H1 (cell line): ENCODE data around the gene ZDHHC5. TPM values are rescaled to one million over a fixed set of nuclear protein-coding genes. Genes with fewer than 3 reads are reported as not detected.

Experiments
- CTCF ChIA-PET: fragments of 300-600 bp; sonication (Branson Sonifier 250); formaldehyde crosslinking; loops from one replicate; lab custom pipeline; 2021; ENCODE audit not compliant: partially characterized antibody; lab: Charles Lee
- POLR2A ChIA-PET: fragments of 300-600 bp; sonication (Branson Sonifier 250); formaldehyde crosslinking; loops from one replicate; lab custom pipeline; 2021; ENCODE audit warnings: inconsistent platforms; ENCODE audit not compliant: partially characterized antibody; lab: Charles Lee
- DNase-seq, 2 experiments: peaks; one replicate each; pipeline versions ENCODE4 v3.0.0 to v3.0.0-alpha.2; 2010 to 2022; ENCODE audit warnings: low spot score in 2 of 2, low read depth in 1 of 2, mixed read lengths in 1 of 2
- FAIRE-seq: peaks from 2 replicates; lab custom pipeline; 2011; peaks lifted over from hg19 to GRCh38; lab: Jason Lieb, UNC
- H2AFZ ChIP-seq: 2 replicates; pipeline ENCODE4 v1.8.1; 2012; ENCODE audit warnings: low read length, inconsistent platforms
- H2AK5ac ChIP-seq: 2 replicates; pipeline ENCODE4 v1.6.1; 2013; ENCODE audit warnings: low read depth, low read length
- H2BK120ac ChIP-seq: replicated peaks from 2 replicates; pipeline ENCODE3; 2013; ENCODE audit warnings: low read depth, low read length, inconsistent platforms
- H2BK12ac ChIP-seq: 2 replicates; pipeline ENCODE4 v1.6.1; 2013; ENCODE audit warnings: low read depth, low read length
- H2BK15ac ChIP-seq: 2 replicates; pipeline ENCODE4 v1.6.1; 2013; ENCODE audit warnings: low read length
- H2BK20ac ChIP-seq: 2 replicates; pipeline ENCODE4 v1.6.1; 2013; ENCODE audit warnings: low read length
- H2BK5ac ChIP-seq: 2 replicates; pipeline ENCODE4 v1.6.1; 2013; ENCODE audit warnings: low read depth, low read length
- H3K14ac ChIP-seq: 2 replicates; pipeline ENCODE4 v1.6.1; 2013; ENCODE audit warnings: inconsistent platforms; ENCODE audit not compliant: insufficient read length
- H3K18ac ChIP-seq: 2 replicates; pipeline ENCODE4 v1.6.1; 2013; ENCODE audit warnings: low read length; ENCODE audit errors: extremely low read depth
- H3K23ac ChIP-seq: 2 replicates; pipeline ENCODE4 v1.6.1; 2013; ENCODE audit warnings: inconsistent platforms; ENCODE audit not compliant: insufficient read length
- H3K23me2 ChIP-seq: 2 replicates; pipeline ENCODE4 v1.6.1; 2013; ENCODE audit warnings: low read depth, low read length
- H3K27ac ChIP-seq: 2 replicates; pipeline ENCODE4 v1.6.1; 2011; ENCODE audit warnings: low read depth, low read length, inconsistent platforms
- H3K27me3 ChIP-seq, 4 experiments: replicated peaks in 1 of 4; 1 replicate in 1 of 4; 2 replicates in 3 of 4; pipeline versions ENCODE4 v1.6.1 to v1.8.1; 2011 to 2013; ENCODE audit warnings: low read length in 3 of 4, mild to moderate bottlenecking in 3 of 4, inconsistent platforms in 2 of 4, mixed read lengths in 2 of 4, moderate library complexity in 1 of 4; ENCODE audit not compliant: control insufficient read depth in 3 of 4, insufficient read depth in 3 of 4; ENCODE audit errors: extremely low read depth in 1 of 4
- H3K36me3 ChIP-seq, 4 experiments: 2 replicates each; pipeline versions ENCODE4 v1.6.1 to v1.8.1; 2011 to 2013; ENCODE audit warnings: mild to moderate bottlenecking in 4 of 4, low read length in 3 of 4, moderate library complexity in 2 of 4, control low read depth in 1 of 4, inconsistent platforms in 1 of 4; ENCODE audit not compliant: insufficient read depth in 4 of 4, control insufficient read depth in 2 of 4
- H3K4ac ChIP-seq: replicated peaks from 2 replicates; pipeline ENCODE3; 2013; ENCODE audit warnings: low read length, low read depth, mixed read lengths, inconsistent platforms; ENCODE audit not compliant: insufficient read length
- H3K4me1 ChIP-seq, 4 experiments: replicated peaks in 1 of 4; 1 replicate in 1 of 4; 2 replicates in 3 of 4; pipeline versions ENCODE4 v1.6.1 to v1.8.1; 2011 to 2013; ENCODE audit warnings: low read length in 3 of 4, inconsistent platforms in 2 of 4, mixed read lengths in 1 of 4; ENCODE audit not compliant: insufficient read depth in 4 of 4, control insufficient read depth in 3 of 4
- H3K4me2 ChIP-seq, 2 experiments: 2 replicates each; pipeline versions ENCODE4 v1.6.1 to v1.8.1; 2011 to 2013; ENCODE audit warnings: low read depth in 2 of 2, low read length in 2 of 2, control low read depth in 1 of 2, inconsistent platforms in 1 of 2, mild to moderate bottlenecking in 1 of 2; ENCODE audit not compliant: insufficient read depth in 1 of 2
- H3K4me3 ChIP-seq, 4 experiments: fragments of 200-600, 300-600 bp in 1 of 4; sonication (generic), shearing (Covaris generic), sonication (Bioruptor Twin) in 1 of 4; 2 replicates each; pipeline versions ENCODE4 v1.5.1 to v1.8.1; 2011 to 2016; ENCODE audit warnings: low read length in 4 of 4, low read depth in 3 of 4, control low read depth in 2 of 4, inconsistent platforms in 2 of 4, mild to moderate bottlenecking in 2 of 4, mixed read lengths in 1 of 4, moderate library complexity in 1 of 4; ENCODE audit not compliant: insufficient read depth in 2 of 4; ENCODE audit errors: extremely low read depth in 1 of 4
- H3K56ac ChIP-seq: replicated peaks from 2 replicates; pipeline ENCODE3; 2013; ENCODE audit warnings: low read depth, mild to moderate bottlenecking, mixed read lengths, low read length, inconsistent platforms; ENCODE audit not compliant: insufficient read length
- H3K79me1 ChIP-seq: 2 replicates; pipeline ENCODE4 v1.6.1; 2013; ENCODE audit warnings: low read depth, low read length, control low read depth
- H3K79me2 ChIP-seq, 2 experiments: 2 replicates each; pipeline versions ENCODE4 v1.6.1 to v1.8.1; 2012 to 2013; ENCODE audit warnings: low read length in 2 of 2, mild to moderate bottlenecking in 2 of 2, inconsistent platforms in 1 of 2; ENCODE audit not compliant: insufficient read depth in 2 of 2, control insufficient read depth in 1 of 2
- H3K9ac ChIP-seq, 4 experiments: replicated peaks in 1 of 4; 1 replicate in 1 of 4; 2 replicates in 3 of 4; pipeline versions ENCODE4 v1.6.1 to v1.8.1; 2011 to 2013; ENCODE audit warnings: low read depth in 3 of 4, low read length in 3 of 4, control low read depth in 2 of 4, mild to moderate bottlenecking in 2 of 4, moderate library complexity in 2 of 4, inconsistent platforms in 1 of 4; ENCODE audit errors: extremely low read depth in 1 of 4
- H3K9me3 ChIP-seq, 2 experiments: 2 replicates each; pipeline versions ENCODE4 v1.6.1 to v1.8.1; 2012 to 2013; ENCODE audit warnings: mild to moderate bottlenecking in 2 of 2, moderate library complexity in 2 of 2, control low read depth in 1 of 2, inconsistent platforms in 1 of 2, low read depth in 1 of 2, low read length in 1 of 2, mixed read lengths in 1 of 2; ENCODE audit not compliant: insufficient read depth in 2 of 2
- H4K20me1 ChIP-seq, 2 experiments: replicated peaks in 1 of 2; 2 replicates each; pipeline versions ENCODE3 to v1.8.1; 2011 to 2013; ENCODE audit warnings: inconsistent platforms in 2 of 2, low read length in 2 of 2, mild to moderate bottlenecking in 1 of 2; ENCODE audit not compliant: insufficient read depth in 2 of 2, control insufficient read depth in 1 of 2
- H4K5ac ChIP-seq: 2 replicates; pipeline ENCODE4 v1.6.1; 2013; ENCODE audit warnings: low read length, low read depth, mixed read lengths, inconsistent platforms; ENCODE audit not compliant: insufficient read length
- H4K8ac ChIP-seq: 2 replicates; pipeline ENCODE4 v1.8.0; 2013; ENCODE audit warnings: mild to moderate bottlenecking, moderate library complexity, low read length, inconsistent platforms; ENCODE audit not compliant: insufficient read depth; ENCODE audit errors: extremely low read depth
- H4K91ac ChIP-seq: replicated peaks from 2 replicates; pipeline ENCODE3; 2013; ENCODE audit warnings: low read length, mixed read lengths, inconsistent platforms; ENCODE audit not compliant: insufficient read length
- POLR2A ChIP-seq, 2 experiments: IDR thresholded peaks; 1 replicate in 1 of 2; 2 replicates in 1 of 2; pipeline ENCODE4 v1.6.1; 2011; ENCODE audit warnings: low read depth in 2 of 2, low read length in 2 of 2, mild to moderate bottlenecking in 2 of 2; ENCODE audit errors: control extremely low read depth in 1 of 2
- RNF2 ChIP-seq: fragments of 200-900, 300-1000 bp; sonication (generic); IDR thresholded peaks from 2 replicates; pipeline ENCODE4 v1.7.1; 2016; ENCODE audit warnings: borderline replicate concordance, low read depth, mild to moderate bottlenecking, antibody characterized with exemption, low read length; ENCODE audit not compliant: poor library complexity, severe bottlenecking; ENCODE audit errors: missing control alignments
- WGBS, 2 experiments: shearing (Covaris generic) in 1 of 2; methylation state at CpG; one replicate each; pipeline versions ENCODE4 v1.1.6 to v1.1.7; 2013 to 2015; ENCODE audit warnings: low lambda C conversion rate in 2 of 2, mixed read lengths in 2 of 2, inconsistent platforms in 1 of 2, low coverage in 1 of 2, missing lambda C conversion rate in 1 of 2; ENCODE audit not compliant: insufficient replicate concordance in 2 of 2, insufficient coverage in 1 of 2, insufficient read length in 1 of 2; ENCODE audit errors: extremely low coverage in 1 of 2, missing lambda C conversion rate in 1 of 2; 5-methylcytosine and 5-hydroxymethylcytosine counted together
- polyA plus RNA-seq, 7 experiments: library from polyadenylated mRNA; depleted of rRNA in 3 of 7; stranded (reverse) in 5 of 7; unstranded in 2 of 7; fragments of >200 nt in 5 of 7; fragments of 200-250 nt in 2 of 7; gene quantifications; 1 replicate in 5 of 7; 2 replicates in 1 of 7; 4 replicates in 1 of 7; pipeline versions ENCODE4 v1.2.1 to v1.2.3, GENCODE V29; 2011 to 2013; ENCODE audit warnings: missing spikeins in 2 of 7, mixed read lengths in 2 of 7
- total RNA-seq: library from RNA; stranded (reverse); fragmentation: NEBNext Ultra II Directional; extraction: Animal tissue kit (Norgen Biotek cat#: 25700); gene quantifications from 2 replicates; pipeline ENCODE4 v1.2.1, GENCODE V29; 2021

ZDHHC5 gene
- total and polyA plus RNA-seq, 2 of the 8 experiments (the other 6 are each of a cell fraction or from before 2014, with no cell fraction given), result 40.0 to 56.3 TPM

- Histone ChIP-seq H4K8ac (peak overlapping the region; percentile 84), H3K23ac (no peak overlapping the region), H3K4ac (peak overlapping the region; percentile 97), H2BK20ac (peak overlapping the region; percentile 86; the same call in 1 of the 2 replicates), H3K9ac (peak overlapping the region in 3 of 4 experiments; percentile 68 to 82 (median 81); a peak in 6 of 7 replicates), H3K4me3 (peak overlapping the region; percentile 94 to 100 (median 98)), H3K27me3 (no peaks in the 10 kb centered on the region), H3K18ac (peak overlapping the region; percentile 94), H2AFZ (no peak overlapping the region), H3K4me2 (peak overlapping the region; percentile 91 to 94), H2BK120ac (peak overlapping the region; percentile 98), H3K79me1 (peaks cover 10% of the 10 kb centered on the region; the same call in 1 of the 2 replicates), H4K5ac (peak overlapping the region; percentile 90), H3K23me2 (peaks cover 17% of the 10 kb centered on the region), H3K4me1 (peaks cover 19 to 37% (median 24%) of the 10 kb centered on the region in 4 experiments), H2AK5ac (peak overlapping the region; percentile 41; the same call in 1 of the 2 replicates), H4K20me1 (peaks cover 19 to 28% of the 10 kb centered on the region in 2 experiments), H4K91ac (peak overlapping the region; percentile 100), H2BK12ac (peak overlapping the region; percentile 95; the same call in 1 of the 2 replicates), H3K9me3 (no peaks in the 10 kb centered on the region), H2BK5ac (peak overlapping the region; percentile 98), H3K79me2 (peaks cover 0 to 38% of the 10 kb centered on the region in 2 experiments; a peak in 2 of 4 replicates), H3K36me3 (peaks cover 9 to 29% (median 13%) of the 10 kb centered on the region in 4 experiments; a peak in 6 of 8 replicates), H3K27ac (peak overlapping the region; percentile 89), H3K56ac (peak overlapping the region; percentile 96), H2BK15ac (peak overlapping the region; percentile 88; the same call in 1 of the 2 replicates), H3K14ac (peak overlapping the region; percentile 69)
- FAIRE-seq, result no peak
- WGBS, 2 experiments, result 17% methylated on average over 9 of the region's 9 CpGs; no CpG with 5 or more reads in 1 of the 2 experiments
- TF ChIP-seq POLR2A (IDR thresholded peaks at IDR 0.05; ENCODE audit: control extremely low read depth in 1 of 2, low read depth in 2 of 2, low read length in 2 of 2), result peak in 1 of 2 experiments; percentile 3; a peak in 2 of 3 replicates
- no peak for TF ChIP-seq RNF2
- no peak for DNase-seq
- POLR2A ChIA-PET, result interaction anchor here (0.7 to 29.6 kb wide), 49 partner anchors 8 to 345 kb away, joined by 3 to 1546 read pairs (median 6); partner anchors contain the start of genes CLP1, MED19, RTN4RL2 and SELENOH
- CTCF ChIA-PET, result interaction anchor here (0.6 to 14.3 kb wide), 50 partner anchors 8 to 297 kb away, joined by 3 to 357 read pairs (median 6); partner anchors contain the start of genes RTN4RL2, SERPING1, UBE2L6 and YPEL4
Measured at GRCh38 chr11:57640068-57640800, 27.7 kb upstream of the ZDHHC5 start.
